ENCODE results near the gene ZNF418.
A peak's percentile ranks its signal among the peaks of the same experiment; 100 is the strongest.
"Not testable (repeated sequence)": the region's sequence is repeated elsewhere in the genome, so short reads cannot be mapped to it uniquely, and the experiment has no call there.

ZNF418 gene

DNA sequence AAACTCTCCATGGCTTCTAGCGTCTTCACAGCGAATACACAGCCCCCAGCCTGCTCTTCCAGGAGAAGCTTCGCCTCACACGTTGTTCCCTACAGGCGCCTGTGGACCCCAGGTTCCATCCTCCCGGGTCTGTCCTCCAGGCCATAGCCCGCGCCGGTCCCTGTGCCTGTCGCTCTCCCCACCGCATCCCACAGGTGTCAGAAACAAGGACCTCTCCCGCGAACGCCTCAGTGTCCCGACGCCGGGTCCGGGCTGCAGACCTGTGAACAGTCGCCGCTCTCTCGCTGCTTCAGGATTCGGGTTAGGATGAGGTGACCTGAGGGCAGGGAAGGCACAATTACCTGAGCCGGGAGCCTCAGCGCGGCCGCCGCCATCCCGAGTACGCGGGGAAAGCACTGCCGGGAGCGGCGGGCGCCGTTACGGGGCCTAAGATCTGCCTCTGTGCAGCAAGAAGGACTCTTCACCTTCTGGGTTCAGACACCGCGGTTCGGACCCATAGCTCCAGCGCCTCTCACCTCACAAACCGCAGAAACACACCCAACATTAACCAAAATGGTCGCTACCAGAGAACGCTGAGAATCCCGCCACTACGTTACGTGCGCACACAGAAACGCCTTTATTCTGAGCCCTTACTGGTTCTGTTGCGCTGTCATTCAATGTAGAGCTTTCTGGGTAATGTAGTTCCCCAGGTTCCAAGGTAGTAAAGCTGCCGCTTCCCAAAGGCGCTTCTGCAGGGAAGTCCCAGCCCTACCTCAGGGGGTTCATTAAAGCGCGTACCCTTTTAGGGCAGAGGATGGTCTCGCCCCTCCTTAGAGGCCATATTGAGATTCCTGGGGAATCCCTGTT lies at the start of gene ZNF418:
ZNF418 (minus strand) TSS at position 583 of the 846 bp plus-strand sequence. CDS start 1,580 bp downstream, outside the sequence.
- DNase-seq = peak; percentile 38

DNA sequence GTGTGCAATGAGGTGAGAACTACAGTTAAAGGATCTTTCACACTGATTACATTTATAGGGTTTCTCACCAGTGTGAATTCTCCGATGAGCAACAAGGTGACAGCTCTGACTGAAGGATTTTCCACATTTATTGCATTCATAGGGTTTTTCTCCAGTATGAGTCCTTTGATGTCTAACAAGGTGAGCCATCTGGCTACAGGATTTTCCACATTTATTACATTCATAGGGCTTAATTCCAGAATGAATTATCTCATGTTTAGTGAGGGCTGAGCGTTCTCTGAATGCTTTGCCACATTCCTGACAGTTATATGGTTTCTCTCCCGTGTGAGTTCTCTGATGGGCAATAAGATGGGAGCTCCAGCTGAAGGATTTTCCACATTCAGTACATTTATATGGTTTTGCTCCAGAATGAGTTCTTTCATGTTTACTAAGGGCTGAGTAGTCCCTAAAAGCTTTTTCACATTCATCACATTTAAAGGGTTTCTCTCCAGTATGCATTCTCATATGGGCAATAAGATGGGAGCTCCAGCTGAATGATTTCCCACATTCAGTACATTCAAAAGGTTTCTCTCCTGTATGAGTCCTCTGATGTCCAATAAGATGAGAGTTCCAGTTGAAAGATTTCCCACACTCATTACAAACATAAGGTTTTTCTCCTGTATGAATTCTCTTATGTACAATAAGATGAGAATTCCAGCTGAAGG lies 43.5 kb upstream of the ZNF418 start:
- DNase-seq = no peak

DNA sequence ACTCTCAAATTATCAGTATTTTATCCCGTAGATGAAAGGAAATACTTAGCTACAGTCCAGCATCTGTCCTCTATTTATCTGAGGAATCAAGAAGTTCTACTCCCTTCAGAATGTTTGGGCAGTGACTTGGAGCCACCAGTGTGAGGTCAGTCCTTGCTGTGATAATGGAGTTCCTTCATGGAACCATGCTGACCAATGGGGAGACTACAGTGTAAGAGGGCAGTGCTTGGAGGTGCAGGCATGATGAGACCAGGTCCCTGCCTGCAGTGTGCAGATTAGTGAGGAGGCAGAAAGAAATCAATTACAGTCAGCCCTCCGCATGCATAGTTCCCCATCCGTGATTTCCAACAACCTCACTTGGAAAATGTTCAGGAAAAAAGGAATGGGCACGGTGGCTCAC lies 39.2 kb upstream of the ZNF418 start, which contains the start of gene C19orf18:
C19orf18 (minus strand) TSS at position 101 of the 400 bp plus-strand sequence. CDS start 102 bp downstream, outside the sequence.
- no peak for DNase-seq

DNA sequence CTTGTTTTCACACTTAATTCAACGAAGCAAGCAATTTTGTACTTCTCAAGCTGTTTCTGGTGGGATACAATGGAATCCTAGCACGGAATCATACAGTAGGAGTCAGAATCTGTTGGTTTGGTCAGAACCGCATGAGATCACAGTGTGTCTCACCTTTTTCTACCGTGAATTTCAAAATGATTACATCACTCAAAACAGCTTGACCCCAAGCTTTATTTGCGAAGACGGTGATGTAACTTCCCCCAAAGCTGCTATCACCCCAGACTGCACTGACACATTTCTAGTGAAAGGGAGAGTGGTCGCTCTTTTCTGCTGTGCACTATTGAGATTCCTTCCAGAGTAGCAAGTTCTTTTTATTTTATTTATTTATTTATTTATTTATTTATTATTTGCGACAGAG lies 29.6 kb upstream of the ZNF418 start:
- no peak for DNase-seq

DNA sequence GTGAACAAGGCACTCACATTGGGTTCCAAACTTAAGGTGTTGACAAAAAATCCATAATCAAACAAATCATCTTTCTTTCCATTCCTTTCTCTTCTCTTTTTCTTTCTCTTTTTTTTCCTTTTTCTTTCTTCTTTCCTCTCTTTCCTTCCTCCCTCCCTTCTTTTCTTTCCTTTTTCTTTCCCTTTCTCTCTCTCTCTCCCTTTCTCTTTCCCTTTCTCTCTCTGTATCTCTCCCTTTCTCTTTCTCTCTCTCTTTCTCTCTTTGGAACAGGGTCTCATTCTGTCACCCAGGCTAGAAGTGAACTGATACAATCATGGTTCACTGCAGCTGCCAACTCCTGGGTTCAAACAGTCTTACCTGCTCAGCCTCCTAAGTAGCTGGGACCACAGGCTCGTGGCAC lies 26.6 kb upstream of the ZNF418 start:
- no peak for DNase-seq

DNA sequence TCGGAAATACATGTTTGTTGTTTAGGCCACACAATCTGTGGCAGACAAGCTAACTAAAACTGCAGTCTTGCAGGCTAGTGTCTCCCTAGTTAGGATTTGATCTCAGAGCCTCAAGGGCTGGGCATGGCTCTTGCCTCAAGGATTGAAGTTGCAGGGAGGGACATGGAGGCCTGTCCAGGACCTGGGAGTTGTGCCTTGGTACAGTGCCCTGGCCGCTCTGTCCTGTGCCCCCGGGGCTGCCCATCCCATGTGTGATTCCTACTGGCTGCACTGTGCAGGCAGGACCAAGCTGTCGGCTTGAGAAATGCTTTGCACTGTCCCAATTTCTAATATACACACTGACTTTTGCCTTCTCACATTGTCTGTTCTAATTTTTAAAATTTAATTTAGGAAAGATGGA lies 19.8 kb upstream of the ZNF418 start:
- no peak for DNase-seq

DNA sequence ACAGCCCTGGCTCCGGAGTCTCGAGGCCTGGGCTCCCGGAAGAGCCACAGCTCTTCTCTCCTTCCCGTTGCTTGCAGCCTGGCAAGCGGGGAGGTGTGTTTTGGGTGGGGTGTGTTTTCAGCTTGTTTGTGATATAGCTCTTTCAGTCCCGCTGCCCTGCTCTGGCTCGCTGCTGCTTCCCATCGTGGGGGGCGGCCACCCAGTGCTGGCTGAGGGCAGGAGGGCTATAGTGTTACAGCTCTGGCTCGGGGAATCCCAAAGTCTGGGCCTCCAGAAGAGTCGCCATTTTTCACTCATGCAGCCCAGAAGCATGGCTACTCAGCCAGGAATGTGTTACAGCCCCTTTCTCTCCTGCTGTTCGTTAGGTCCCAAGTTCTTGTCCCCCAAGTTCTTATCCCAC lies 14.5 kb upstream of the ZNF418 start:
- DNase-seq = no peak

DNA sequence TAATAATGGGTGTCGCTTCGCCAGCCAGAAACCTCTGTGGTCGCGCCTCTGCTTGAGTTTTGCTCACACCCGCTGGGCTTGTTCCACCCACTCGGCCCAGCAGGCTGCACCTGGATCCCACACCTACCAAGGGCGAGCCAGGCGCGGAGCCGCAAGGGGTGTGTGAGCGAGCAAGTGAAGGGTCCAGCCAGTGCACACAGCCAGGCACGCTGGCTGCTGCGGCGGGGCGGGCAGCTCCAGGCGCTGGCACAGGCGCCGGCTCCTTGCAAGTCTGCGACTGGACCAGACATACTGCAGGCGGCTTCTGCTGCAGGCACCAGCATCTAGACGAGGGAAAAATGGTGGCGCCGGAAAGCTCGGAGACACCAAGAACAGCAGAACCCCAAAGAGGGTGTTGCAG lies 14.1 kb upstream of the ZNF418 start:
- DNase-seq = no peak

DNA sequence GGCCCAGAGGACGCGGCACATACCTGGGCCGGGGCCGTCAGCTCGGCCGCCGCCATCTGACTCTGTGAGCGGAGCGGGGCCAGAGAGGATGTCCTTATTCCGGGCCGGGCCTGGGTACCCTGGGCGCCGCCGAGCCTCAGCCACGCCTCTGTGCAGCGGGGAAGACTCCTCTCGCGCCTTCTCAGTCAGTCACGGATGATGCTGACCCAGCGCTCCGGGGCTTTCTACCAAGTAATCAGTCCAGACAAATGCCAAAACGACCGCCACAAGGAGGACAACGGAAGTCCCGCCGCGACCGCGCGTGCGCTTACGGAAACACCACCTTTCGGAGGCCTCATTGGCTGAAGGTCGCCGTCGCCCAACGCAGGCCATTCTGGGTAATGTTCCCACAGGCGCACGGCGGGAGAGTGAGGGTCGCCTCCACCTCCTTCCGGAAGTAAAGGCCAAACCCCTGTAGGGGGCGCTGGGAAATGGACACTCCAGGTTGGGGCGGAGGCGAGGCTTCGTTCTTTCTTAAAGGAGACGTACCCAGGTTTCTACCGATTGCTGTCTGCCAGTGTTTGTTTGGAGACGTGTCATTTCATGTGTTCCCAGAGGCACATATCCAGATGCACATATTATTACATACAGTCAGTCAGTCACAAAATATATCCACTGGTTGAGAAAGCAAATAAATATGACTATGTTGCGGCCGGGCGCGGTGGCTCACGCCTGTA lies 12.4 kb upstream of the ZNF418 start, which contains the start of gene ZNF256:
ZNF256 (minus strand) TSS at position 288 of the 716 bp plus-strand sequence; CDS start at position 56, 232 bp downstream.
- DNase-seq = peak; percentile 80

DNA sequence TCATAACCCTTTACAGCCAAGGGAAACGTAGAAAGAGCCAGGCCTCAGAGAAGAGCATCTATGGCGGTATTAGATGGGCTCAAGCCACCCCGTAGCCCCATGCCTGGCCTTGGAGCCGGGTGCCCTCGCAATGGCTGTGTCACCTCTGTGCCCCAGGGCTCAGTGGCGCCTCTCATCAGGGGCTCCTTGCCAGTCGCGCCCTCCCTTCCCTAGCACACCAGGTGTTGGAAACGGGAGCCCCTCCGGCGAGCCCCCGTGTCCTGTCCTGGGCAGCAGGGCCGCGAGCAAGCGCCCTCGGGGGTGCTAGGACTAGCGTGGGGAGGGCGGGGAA lies 11.9 kb upstream of the ZNF418 start:
- no peak for DNase-seq

DNA sequence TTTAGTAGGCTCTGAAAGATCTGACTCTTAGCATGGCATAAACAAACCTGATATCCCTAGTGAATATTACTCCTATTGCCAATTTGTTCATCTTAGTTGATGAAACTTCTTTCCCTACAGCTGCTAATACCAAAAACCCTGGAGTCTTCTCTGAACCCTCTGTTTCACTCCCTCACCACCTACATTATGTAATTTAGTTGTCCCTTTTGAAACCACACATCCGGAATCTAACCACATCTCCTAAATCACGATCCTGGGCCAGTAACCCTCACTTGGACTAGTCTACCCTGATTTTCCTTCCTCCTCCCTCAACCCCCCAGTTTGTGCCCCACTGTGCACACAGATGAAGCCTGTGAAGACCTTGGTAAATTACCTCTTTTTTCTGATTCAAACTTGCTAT lies 11.1 kb upstream of the ZNF418 start:
- DNase-seq = no peak

DNA sequence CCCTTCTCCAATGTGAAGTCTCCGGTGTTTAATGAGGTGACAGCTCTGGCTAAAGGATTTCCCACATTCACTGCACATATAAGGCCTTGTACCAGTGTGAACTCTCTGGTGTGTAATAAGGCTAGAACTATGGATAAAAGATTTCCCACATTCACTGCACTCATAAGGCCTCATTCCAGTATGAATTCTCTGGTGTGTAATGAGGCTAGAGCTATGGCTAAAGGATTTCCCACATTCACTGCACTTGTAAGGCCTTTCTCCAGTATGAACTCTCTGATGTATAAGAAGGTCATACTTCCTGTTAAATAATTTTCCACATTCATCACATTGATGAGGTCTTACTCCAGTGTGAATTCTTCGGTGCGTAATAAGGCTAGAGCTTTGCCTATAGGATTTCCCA lies 6.4 kb upstream of the ZNF418 start:
- no peak for DNase-seq

DNA sequence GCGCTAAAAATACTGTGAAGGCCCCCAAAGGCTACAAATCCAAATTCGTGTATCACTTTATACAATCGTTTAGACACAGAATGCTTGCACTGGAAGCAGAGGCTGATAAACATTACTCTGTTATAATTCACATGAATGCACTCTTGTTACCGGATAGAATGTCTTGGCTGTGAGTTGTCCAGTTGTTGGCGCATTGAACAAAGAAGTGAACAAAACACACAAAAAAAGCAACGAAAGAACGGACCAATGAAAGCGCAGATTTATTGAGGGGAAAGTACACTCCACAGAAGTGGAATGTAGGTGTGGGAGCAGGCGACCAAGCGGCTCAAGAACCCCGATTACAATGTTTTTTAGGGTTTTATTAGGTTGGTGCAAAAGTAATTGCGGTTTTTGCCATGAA lies 529 bp upstream of the ZNF418 start:
- DNase-seq = no peak

DNA sequence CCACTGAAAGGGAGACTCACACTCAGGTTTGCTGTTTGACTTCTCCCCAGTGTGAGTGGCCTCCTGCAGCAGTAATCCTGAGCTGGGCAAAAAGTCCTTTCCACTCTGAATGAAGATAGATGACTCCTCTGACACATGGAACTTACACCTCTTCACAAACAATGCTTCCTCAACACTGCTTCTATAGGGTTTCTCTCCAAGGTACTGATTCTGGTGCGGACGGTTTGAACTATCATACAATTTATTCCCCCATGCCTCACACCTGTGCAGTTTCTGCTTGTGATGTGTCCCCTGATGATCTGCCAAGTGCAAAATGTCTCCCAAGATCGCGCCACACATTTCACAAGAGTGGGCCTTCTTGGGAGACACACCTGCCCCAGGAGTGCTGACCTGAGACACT lies 7.6 kb downstream of the ZNF418 start:
- DNase-seq = no peak

DNA sequence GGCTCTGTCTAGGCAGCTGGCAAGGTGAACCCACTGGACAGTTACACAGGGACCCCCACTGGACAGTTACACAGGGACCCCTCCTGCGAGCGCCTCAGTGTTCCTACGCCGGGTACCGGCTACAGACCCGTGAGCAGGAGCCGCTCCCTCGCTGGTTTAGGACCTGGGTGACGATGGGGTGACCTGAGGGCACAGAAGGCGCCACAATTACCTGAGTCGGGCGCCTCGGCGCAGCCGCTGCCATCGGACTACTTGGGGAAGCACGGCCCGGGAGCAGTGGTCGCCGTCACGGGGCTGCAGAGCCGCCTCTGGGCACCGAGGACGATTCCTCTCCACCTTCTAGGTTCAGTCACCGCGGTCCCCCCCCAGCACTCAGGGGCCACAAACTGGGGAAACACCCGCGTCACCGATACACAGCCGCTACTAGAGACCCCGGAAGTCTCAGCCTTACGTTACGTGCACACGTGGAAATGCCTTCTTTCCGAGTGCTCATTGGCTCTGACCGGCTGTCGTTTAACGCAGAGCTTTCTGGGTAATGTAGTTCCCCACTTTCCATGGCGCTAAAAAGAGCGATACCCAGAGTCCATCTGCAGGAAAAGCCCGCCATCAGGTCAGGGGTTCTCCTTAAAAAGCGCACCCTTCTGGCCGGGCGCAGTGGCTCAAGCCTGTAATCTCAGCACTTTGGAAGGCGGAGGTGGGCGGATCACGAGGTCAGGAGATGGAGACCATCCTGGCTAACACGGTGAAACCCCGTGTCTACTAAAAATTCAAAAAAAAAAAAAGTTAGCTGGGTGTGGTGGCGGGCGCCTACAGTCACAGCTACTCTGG lies 18.8 kb downstream of the ZNF418 start, which contains the start of gene ZNF417:
ZNF417 (minus strand) TSS at position 425 of the 828 bp plus-strand sequence; CDS start at position 244, 181 bp downstream.
- peak; percentile 83 for DNase-seq

DNA sequence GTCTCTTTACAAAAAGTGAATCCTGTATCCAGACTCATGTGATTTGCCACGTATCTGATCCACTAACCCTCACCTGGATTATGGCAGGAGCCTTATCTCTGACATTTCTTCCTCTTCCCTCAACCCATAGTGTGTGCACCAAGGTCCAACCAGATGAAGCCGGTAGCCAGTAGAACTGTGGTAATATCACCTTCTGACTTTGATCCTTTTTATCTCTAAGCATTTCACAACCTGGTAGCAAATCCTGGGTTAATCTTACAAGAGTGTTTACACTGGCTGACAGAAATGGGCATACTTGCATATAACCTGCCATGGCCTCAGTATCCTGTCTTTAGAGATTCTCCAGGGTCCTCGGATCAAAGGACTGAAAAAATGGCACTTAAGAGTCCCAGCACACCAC lies 20.7 kb downstream of the ZNF418 start:
- DNase-seq = no peak

DNA sequence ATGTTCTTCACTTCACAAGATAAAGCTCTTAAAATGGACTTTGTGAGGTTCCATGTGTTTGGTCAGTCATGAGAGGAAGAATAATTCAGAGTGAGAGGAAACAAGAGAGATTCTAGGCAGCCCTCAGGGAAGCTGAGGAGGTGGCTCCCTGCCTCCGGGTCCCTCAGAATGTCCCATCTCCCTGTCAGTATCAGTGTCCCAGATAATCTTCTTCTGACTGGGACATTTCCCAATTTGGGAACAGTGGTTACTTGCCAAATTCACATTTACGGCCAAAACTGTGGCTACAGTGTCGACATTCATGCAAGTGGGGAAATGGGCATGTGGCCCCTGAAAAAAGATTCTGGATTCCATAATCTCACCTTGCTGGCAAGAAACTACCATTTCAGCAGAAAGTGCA lies 27.8 kb downstream of the ZNF418 start:
- DNase-seq = no peak

DNA sequence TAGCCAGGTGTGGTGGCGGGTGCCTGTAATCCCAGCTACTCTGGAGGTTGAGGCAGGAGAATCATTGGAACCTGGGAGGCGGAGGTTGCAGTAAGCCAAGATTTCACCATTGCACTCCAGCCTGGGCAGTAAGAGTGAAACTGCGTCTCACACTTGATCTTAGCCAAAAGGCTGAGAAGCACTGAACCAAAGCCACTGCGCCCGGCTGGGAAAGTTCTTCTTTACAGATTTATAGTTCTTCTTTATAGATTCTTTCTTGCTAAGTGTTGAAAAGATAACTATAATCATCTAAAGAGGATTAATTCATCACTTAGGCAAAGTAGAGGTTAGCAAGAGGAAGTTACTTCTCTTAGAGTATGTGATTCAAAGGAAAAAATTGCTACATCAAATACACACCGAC lies 29.9 kb downstream of the ZNF418 start:
- no peak for DNase-seq

DNA sequence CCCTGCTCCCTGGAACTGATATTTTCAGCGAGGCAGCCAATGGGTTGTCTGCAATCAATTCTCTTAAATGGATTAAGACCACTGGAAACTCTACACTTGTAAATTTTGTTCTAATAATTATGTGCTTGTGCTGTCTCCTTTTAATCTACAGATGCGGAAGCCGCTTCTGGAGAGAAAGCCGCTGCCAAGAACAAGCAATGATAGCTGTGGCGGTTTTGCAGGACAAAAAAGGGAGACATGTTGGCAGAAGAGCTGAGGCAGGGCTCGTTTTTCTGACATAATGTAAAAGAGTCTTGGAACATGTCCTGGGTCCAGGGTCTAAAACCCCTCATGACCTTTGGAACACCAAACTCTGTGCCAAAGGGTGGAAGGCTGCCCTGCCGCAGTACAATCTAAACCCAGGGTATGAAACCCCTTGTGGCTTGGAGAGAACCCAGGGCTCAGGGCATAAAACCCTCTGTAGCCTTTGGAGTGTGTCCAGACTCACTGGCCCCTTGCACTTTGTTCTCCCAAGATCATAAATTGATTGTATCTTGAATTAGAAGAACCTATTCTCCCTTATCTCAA lies 31.5 kb downstream of the ZNF418 start:
- DNase-seq = no peak

DNA sequence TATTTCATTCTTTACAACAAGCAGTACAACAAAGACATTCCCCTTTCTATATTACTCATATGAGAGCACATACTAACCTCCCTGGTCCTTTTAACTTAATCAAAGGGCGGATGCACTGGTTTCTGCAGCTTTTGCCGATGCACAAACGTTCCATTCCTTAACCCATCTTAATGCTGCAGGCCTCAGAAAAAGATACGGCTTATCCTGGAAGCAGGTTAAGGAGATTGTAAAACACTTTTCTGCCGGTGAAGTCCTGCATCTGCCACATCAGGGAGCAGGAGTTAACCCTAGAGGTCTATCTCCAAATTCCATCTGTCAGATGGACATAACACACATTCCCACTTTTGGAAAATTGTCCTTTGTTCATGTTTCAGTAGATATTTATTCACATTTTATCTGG lies 34.9 kb downstream of the ZNF418 start:
- no peak for DNase-seq

DNA sequence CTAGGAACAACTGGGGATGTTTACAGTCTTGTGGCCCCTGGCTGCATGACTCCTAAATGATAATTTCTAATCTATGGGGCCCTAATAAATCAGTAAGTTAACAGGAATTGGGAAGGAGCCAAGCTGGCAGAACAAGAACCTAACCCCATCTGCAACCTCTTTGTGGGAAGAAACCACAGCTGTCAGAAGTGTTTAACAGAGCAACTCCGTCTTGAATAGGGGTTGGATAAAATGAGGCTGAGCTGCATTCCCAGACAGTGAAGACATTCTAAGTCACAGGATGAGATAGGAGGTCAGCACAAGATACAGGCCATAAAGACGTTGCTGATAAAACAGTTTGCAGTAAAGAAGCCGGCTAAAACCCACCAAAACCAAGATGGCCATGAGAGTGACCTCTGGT lies 44.5 kb downstream of the ZNF418 start:
- DNase-seq = not testable (repeated sequence)
